ENCODE data around the gene AMER3.

The AMER3 gene

DNA sequence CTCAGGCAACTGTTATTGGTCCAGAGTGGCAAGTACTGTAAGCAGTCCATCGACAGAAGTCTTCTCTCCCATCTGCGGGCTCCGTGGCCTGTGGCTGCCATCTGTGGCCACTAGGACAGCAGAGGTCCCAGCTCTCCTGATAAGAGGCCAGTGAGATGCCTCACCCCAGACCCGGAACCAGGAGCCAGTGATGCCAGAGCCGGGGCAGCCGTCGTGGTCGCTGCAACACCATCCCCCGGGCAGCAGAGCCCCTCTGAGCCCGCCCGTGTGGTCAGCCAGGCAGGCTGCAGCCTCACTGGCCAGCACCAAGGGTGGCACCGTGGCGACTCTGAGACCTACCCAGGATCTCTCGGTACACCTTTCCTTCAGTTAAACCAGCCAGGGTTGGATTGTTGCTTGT is 17.7 kb upstream of the AMER3 start:
- TF ChIP-seq, protein P1, sequence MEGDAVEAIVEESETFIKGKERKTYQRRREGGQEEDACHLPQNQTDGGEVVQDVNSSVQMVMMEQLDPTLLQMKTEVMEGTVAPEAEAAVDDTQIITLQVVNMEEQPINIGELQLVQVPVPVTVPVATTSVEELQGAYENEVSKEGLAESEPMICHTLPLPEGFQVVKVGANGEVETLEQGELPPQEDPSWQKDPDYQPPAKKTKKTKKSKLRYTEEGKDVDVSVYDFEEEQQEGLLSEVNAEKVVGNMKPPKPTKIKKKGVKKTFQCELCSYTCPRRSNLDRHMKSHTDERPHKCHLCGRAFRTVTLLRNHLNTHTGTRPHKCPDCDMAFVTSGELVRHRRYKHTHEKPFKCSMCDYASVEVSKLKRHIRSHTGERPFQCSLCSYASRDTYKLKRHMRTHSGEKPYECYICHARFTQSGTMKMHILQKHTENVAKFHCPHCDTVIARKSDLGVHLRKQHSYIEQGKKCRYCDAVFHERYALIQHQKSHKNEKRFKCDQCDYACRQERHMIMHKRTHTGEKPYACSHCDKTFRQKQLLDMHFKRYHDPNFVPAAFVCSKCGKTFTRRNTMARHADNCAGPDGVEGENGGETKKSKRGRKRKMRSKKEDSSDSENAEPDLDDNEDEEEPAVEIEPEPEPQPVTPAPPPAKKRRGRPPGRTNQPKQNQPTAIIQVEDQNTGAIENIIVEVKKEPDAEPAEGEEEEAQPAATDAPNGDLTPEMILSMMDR (conservative IDR thresholded peaks at IDR 0.05; ENCODE audit: low read length) = no peak
- no peak overlapping the region for H3K4me3 ChIP-seq (ENCODE audit: low read length)
- DNase-seq (ENCODE audit: low read depth) = no peak

DNA sequence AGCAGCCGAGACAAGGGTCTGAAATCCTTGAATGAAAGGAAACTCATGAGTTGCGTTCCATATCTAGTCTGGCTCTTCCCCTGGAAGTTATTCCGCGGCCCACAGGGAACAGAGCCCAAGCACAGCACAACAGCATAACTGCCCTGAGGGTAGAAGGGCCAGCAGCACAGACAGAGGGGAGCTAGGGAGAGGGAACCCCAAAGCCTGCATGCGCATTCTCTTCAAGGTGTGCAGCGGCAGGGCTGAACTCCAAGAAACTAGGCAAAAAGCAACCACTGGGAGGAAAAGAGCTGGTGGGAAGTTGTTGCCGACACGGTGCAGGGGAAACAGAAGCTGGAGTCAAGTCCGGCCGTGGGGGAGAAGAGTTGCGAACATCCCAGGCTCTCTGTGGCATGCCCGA is 14.7 kb upstream of the AMER3 start:
- DNase-seq (ENCODE audit: low read depth) = no peak
- TF ChIP-seq, protein P1 (conservative IDR thresholded peaks at IDR 0.05; ENCODE audit: low read length) = no peak
- no peak overlapping the region for H3K4me3 ChIP-seq (ENCODE audit: low read length)

GRCh38 chr2:130743278-130743677 is 12.1 kb upstream of the AMER3 start:
- DNase-seq (ENCODE audit: low read depth) = no peak
- TF ChIP-seq, protein P1 (conservative IDR thresholded peaks at IDR 0.05; ENCODE audit: low read length) = no peak
- H3K4me3 ChIP-seq (ENCODE audit: low read length) = no peak overlapping the region

DNA sequence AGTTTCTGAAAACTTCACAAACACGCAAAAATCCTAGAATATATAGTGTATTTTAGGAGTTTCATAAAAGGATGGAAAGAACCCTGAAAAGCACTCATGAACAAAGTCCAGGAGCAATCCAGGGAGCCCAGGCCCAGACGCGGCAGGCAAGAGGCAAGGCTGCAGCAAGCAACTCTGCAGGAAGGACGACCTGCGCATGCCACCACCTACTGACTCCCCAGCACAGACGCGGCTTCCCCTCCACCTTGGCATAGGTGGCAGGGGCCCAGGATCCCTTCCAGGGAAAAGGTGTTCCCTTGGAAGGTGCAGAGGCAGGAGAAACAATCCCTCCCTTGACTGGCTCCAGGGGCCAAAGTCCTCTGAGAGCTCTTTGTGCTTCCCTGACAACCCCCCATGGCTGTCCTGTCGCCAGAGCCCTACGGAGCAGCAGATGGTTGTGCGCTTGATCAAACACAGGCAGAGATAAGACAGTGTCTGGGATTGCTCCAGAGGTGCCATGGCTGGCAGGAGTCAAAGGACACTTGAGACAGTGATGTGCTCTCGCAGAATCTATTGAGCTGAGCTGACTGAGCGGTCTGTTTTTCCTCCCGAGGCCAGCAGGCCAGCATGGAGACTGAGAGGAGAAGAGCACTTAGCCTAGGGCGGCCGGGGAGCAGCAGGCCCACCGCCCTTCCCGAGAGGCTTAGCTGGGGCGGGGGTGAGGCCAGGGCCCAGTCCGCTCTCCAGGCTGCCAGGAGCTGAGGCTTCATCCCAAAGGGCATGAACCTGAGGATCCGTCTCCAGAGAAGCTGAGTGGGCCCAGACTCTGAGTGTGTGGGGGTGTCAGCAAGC is 10.8 kb upstream of the AMER3 start:
- H3K4me3 ChIP-seq (ENCODE audit: low read length) = no peak overlapping the region
- no peak for DNase-seq (ENCODE audit: low read depth)
- TF ChIP-seq, protein P1 (conservative IDR thresholded peaks at IDR 0.05; ENCODE audit: low read length) = no peak

DNA sequence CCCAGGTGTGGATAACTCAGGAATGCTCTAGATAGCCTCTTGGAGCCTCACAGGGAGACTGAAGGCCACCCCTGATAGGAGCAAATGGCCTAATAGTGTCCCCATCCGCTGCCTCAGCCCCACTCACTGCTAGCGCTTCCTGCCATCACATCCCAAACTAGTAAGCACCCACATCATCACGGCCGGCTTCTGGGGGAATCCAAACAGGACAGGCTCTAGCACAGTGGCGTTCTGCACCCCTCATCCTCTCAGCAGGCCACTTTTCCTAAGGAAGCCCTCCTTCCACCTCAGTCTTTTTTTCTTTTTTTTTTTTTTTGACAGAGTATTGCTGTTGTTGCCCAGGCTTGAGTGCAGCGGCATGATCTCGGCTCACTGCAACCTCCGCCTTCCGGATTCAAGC is 6.3 kb upstream of the AMER3 start:
- DNase-seq (ENCODE audit: low read depth) = no peak
- no peak overlapping the region for H3K4me3 ChIP-seq (ENCODE audit: low read length)
- TF ChIP-seq, protein P1 (conservative IDR thresholded peaks at IDR 0.05; ENCODE audit: low read length) = no peak

GRCh38 chr2:130749641-130750040 is 5.7 kb upstream of the AMER3 start:
- TF ChIP-seq, protein P1 (conservative IDR thresholded peaks at IDR 0.05; ENCODE audit: low read length) = no peak
- H3K4me3 ChIP-seq (ENCODE audit: low read length) = no peak overlapping the region

GRCh38 chr2:130754811-130755210 is 529 bp upstream of the AMER3 start:
- no peak overlapping the region for H3K4me3 ChIP-seq (ENCODE audit: low read length)
- TF ChIP-seq, protein P1 (conservative IDR thresholded peaks at IDR 0.05; ENCODE audit: low read length) = no peak
- DNase-seq (ENCODE audit: low read depth) = no peak

More at GRCh38 chr2:130749641-130750040, 5.7 kb upstream of the AMER3 start:
- no peak for DNase-seq (ENCODE audit: low read depth)
